Stimulated activated naive CD8-positive, alpha-beta T cell treated with anti-CD3 and anti-CD28 coated beads, Interleukin-15, Interleukin-2, amounts not matched to agents 100 U/mL and 50 U/mL, for 24 hours (primary cell): Measurements from ENCODE around the gene ATP11A.

Experiments used
- ATAC-seq: fragments of 150-1000 bp; cut with Tn5 transposase; one replicate; pipeline ENCODE4 v1.10.0; 2021
- DNase-seq: peaks from one replicate; pipeline ENCODE4 v3.0.0; 2021

Gene ATP11A

DNA sequence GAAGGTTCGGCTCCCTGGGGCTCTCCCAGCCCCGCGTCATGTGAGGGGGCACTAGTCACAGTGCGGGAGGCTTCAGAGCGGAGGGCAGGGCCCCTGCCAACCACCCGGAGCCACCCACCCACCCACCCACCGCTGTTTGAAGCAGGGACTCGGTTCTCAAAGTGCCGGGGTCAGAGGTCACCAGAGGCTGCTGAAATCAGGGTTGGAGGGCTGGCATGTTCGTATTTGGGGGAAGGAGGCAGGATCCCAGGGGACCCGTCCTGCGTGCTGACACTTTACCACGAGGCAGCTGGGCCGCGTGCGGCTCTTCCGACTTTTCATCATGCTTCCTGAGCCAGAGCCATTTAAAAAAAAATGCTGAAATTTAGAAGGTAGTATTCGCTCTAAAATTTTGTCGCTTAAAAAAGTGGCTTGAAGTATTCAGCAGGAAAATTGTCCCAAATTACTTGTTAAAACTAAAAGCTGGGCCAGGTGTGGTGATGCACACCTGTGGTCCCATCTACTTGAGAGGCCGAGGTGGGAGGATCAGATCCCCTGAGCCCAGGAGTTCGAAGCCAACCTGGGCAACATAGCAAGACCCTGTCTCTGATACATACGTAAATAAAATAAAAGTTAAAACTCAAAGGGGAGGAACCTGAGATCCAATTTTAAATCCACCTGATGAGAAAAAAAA lies 21.2 kb downstream of the ATP11A start:
- ATAC-seq (no peak), DNase-seq (no peak)

DNA sequence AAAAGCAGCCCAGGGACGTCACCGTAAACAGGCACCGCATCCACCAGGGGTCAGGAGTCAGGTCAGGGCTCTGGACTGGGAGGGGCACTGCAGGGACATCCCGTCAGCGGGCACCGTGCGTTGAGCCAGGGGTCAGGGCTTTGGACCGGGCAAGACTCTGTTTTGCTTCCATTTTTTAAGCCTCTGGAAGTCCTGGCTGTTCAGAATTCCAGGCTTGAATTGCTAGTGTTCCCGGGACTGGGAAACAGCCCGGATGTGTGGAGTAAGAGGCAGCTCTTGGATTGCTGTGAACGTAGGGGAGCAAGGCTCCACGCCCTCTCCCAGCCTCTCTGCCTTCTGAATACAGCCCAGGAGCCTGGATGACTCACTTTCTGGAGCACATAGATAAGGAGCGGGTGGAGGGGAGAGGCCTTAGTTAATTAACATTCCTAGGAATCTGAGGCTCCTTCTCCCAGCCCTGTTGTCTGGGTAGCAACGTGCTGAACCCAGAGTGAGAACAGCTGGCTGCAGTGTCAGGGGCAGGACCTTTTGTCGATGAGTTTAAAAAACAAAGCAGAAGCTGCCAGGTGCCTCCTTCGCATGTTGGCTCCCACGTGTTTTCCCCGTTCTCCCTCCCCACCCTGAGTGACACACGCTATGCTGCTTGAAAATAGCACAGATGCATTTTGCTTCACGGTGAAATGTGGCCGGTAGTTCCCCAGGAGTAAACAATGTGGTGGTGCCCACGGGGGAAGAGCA lies 21.9 kb downstream of the ATP11A start:
- DNase-seq, result no peak
- ATAC-seq, result peak; percentile 47

DNA sequence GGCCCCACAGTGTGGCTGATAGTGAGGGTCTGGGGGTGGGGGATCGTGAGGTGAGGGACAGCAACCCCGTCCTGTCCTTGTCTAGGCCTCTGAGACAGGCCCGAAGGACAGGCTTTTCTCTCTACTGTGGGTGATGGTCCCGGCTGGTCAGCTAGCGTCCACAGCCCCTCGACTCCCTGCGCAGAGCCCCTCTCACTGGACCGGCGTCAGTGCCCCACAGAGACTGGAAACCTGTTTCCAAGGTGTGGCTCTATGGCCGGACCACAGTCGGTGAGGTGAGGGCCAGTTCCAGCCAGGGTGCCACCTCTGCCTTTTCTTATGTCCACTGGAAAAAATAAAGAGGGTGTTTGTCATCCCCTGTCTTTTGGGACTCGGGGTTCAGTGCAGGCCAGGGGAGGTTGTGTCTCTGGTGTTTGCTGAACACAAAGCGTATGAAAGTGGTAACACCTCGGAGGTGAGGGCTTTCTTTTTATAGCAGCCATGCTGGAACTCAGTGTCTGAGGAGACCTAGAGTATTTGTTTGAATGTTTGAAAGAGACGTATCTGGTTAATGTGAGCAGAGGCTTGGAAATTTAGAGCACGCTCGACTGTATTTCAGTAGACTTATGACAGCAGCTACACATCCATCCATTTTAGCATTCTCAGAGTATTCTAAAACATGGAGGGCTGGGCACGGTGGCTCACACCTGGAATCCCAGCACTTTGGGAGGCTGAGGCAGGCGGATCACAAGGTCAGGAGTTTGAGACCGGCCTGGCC lies 22.8 kb downstream of the ATP11A start:
- ATAC-seq (no peak), DNase-seq (no peak)

DNA sequence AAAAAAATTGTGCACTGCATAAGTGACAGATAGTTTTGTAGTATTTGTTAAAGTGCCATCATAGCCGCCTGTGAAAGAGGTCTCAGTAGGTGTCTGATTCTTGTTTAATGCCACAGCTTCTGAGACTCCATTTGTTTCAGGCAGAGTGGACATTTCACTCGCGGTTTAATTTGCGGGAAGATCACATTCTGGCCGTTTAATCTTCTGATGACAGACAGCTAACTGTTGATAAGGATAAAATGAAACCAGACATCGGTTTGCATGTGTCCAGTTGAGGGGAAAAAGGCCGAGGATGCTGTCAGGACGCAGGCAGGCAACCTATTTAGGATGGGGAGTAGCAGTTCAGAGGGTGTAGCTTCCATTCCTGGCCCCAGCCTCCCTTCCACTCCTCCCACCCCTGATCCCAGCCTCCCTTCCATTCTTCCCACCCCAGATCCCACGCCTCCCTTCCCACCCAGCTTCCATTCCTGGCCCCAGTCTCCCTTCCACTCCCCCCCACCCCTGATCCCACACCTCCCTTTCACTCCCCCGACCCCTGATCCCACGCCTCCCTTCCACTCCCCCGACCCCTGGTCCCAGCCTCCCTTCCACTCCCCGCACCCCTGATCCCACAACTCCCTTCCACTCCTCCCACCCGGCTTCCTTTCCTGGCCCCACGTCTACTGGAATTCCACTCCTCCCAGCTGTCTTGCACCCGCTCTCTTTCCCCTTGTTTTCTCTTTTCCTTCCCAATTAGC lies 23.8 kb downstream of the ATP11A start:
- ATAC-seq (no peak), DNase-seq (no peak)

DNA sequence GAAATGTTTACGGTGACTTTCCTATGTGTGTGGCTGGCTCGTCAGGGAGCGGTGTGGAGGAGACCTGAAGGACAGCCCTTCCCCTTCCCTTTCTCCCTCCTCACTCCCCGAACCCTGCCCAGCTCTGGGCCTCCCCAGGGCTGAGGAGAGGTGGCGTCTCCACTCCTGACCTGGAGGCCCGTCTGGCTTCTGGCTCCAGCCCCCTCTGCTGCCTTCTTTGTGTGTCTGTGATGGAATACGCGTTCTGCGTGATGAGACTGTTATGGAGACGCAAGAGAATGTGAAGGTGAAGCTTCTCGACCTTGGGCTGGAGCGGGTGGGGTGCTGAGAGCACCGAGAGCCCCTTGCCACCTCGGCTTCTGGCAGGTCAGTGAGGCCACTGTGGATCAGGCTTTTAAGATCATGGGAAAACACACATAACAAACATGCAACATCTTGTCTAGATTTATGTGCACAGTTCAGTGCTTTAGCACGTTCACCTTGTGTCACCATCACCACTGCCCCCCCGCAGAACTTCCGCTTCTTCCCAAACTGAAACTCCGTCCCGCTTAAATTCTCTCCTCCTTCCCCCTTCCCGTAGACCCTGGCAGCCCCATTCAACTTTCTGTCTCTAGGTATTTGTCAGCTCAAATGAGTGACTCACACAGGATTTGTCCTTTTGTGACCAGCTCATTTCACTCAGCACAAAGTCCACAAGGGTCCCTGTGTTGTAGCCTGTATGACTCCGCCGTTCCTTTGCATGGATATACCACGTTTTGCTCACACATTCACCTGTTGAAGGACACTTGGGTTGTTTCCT lies 24.7 kb downstream of the ATP11A start:
- no peak for ATAC-seq
- no peak for DNase-seq

DNA sequence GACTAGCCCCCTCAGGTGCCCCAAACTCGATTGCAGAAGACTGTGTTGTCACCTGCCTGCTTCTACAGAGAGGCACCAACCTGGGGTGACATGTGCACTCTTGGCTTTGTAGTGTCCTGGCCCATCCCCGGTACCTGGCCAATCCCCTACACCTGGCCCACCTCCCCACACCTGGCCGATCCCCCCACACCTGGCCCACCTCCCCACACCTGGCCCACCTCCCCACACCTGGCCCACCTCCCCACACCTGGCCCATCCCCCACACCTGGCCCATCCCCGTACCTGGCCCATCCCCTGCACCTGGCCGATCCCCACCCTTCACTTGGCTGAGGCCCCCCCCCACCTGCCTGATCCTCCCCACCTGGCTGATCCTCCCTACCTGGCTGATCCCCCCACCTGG lies 25.4 kb downstream of the ATP11A start:
- ATAC-seq, result no peak
- DNase-seq, result no peak

DNA sequence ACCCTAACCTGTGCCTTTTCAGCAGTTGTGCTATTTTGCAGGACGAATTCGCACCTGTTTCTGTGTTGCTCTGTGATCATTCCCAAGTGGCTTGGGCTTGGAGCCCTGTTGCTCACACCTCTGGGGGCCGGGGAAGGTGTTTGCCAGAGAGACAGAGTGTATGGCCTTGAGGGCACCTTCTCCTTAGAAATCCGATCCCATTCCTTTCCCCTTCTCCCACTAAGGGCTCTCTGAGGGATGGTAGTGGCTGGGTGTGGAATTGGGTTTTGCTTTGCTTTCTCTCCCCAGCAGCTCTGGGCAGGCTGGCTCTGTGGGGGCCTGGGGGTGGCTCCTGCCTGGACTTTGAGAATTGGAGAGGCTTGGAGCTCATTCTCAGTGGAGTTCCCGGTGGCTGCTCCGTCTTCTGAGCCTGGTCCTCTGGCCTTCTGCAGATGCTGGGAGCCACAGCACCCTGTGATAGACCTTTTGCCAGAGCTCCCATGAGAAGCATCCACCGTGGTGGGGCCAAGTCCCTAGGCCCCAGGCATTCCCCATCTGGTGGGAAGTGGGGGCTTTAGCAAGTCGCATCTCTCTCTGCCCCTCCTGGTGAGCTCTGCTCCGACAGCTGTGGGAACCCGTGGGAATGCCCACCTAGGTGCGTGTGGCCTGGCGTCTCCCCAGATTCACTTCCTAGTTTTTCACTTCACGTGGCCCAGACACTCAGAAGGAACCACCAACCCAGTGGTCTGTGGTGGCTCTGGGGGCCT lies 26.1 kb downstream of the ATP11A start:
- no peak for ATAC-seq
- DNase-seq, result no peak

DNA sequence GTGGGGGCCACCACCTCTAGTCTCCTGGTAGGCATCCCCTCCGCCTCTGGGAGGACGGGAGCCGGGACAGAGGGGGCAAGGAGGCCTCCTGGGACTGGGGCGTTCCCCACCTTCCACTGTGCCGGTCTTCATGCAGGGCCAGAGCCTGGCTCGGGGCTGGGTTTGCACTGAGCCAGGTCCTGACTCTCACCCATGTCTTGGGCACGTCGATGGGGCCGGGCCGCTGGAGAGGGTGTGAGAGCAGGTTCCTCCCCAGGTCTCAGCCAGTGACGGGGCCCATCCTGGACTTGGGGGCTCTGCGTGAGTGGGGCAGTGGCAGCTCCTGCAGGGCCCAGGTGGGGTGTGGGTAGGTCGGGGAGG lies 26.6 kb downstream of the ATP11A start:
- no peak for DNase-seq
- ATAC-seq, result no peak

DNA sequence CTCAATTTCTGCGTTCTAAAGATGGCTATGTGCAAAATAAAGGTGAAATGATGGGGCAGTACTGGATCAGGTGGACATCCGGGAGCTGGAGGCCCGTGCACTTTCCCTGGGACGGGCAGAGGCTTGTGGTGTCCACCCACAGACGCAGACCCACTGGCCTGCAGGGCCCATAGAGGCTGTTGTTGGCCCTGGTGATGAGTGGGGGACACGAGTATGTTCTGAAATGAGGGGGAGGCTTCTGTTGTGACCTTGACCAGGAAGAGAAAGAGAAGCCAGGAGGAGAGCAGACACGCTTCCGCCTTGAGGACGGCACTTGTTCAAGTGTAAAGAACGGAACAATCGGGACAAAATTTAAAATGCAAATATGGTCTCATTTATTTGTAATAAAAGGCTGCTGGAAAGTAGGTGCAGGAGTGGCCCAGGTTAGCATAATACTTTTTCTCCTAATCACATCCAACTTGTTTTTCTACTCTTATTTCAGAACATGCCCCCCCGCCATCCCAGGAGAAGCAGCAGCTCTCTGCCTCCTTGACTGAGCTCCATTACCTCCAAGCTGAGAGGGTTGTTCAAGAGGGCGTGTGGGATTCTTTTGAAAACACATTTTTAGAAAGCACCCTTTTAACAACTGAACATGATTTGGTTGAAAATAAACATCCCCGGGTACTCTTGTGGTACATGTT lies 27.1 kb downstream of the ATP11A start:
- ATAC-seq (no peak), DNase-seq (no peak)

DNA sequence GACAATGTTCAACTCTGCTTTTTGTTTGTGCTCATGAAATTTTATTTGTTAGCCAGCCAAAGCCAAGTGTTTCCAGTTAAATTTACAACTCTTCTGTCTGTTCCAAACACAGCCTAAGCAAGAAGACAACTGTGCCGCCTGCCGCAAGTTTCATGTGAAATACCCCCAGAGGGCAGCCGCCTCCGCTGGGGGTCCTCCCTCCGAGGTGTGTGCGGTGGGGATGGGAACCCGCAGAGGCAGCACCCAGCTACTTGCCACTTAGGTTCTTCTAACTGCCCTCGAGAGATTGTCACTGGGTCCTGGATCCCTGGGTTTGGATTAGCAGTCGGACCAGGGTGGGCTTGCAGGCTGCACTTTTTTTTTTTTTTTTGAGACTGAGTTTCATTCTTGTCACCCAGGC lies 28.5 kb downstream of the ATP11A start:
- ATAC-seq, result no peak
- no peak for DNase-seq

DNA sequence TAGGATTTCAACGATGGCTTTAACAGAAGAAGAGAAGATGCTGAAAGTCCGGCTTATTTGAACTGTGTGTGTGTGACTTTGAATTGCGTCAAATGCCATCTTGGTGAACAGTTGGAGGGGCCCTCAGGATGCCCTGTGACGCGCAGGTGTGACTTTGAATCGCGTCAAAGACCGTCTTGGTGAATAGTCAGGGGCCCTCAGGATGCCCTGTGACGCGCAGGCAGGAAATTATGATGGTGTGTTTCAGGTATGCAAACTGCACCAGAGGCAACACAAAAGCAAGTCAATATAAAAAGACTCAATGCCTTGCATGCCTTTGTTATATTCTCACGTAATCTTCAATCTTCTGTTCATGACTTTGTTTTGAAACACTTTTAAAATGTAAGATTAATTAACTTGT lies 29.2 kb downstream of the ATP11A start:
- ATAC-seq (no peak), DNase-seq (no peak)

DNA sequence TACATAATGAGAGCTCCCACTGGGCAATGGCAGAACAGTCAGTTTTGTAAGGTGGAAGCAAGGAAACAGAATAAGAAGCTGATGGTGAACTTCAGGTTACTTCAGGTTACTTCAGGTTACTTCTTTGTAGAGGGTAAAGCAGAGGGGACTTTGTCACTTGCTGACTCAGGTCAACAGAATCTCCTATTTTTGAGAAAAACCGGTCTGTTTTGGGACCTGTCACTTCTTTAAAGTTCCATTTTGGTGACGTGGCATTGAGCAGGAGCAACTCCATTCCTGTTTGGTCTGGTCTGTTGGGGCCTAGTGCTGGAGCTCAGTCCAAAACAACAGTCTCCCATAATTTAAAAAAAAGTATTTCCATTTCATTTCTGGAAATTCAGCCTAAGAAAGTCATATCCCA lies 29.7 kb downstream of the ATP11A start:
- DNase-seq (no peak), ATAC-seq (no peak)

DNA sequence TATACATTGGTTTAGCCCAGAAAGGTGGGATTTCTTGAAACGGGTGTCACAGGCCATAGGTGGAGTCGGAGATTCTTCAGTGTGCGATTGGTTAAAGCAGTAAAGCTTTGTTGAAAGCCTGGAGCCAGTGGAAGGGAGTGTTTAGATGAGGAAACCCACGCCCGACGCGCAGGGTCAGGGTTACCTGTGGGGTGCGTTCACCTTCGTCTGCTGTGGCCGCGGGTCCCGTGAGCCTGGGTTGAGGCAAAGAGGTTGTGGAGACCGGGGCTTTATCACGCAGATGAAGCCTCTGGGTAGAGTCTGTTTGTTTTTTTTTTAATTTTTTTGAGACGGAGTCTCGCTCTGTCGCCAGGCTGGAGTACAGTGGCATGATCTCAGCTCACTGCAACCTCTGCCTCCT lies 30.4 kb downstream of the ATP11A start:
- DNase-seq (no peak), ATAC-seq (no peak)

DNA sequence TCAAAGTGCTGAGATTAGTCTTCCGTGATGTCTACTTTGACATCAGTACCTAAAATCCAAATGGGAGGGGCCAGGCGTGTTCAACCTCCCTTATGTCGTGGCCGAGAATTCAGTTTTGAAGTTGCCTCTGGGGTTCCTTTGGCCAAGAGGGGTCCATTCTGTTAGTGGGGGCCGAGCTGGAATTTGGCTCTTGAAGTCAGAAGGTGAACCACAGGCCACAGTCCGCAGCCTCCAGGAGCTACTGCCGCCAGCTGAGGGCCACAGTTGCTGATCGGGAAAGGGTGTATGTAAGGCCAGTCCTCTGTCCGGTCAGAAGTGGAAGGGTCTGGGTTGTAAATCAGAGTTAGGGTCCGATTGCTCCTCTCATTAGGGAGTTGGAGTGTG lies 31.0 kb downstream of the ATP11A start:
- ATAC-seq, result no peak
- DNase-seq, result no peak

DNA sequence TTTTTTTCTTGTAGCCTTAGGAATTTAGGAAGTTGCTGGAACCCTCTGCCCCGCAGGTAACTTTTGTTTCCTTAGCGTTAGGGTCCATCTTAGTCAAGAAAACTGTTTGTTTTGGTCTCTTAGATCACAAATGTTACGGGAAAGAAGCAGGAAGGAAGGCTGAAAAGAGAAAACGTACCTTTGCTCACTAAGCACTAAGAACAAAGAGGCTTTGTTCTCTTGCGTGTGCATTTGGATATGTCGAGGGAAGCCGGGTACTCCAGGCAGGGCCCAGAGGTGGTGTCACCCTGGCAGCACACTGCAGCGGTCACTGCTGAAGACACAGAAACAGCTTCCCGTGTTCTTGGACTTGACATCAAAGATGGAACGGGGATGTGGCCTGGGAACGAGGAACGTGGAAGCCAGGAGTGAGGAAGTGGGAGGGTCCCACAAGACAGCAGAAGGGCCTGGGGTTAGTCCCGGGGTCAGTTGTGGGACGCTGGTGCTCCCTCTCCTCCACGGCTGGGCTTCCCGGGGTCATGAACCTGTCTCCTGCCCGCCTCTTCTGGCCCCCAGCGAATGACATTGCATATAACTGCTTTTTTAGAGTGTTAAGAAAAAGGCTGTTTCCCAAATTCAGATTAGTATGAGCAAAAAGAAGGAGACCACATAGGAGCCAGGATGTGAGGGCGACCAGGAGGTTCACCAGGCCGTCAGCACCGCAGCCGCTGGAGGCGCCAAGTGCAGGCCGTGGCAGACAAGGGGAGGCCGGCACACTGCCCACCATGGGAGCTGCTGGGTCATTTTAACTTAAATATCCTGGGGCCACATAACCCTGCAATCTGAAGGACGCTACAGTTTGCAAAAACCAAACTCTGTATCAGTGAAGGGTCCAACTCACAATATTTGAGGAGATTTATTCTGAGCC lies 31.6 kb downstream of the ATP11A start:
- ATAC-seq (no peak), DNase-seq (no peak)

DNA sequence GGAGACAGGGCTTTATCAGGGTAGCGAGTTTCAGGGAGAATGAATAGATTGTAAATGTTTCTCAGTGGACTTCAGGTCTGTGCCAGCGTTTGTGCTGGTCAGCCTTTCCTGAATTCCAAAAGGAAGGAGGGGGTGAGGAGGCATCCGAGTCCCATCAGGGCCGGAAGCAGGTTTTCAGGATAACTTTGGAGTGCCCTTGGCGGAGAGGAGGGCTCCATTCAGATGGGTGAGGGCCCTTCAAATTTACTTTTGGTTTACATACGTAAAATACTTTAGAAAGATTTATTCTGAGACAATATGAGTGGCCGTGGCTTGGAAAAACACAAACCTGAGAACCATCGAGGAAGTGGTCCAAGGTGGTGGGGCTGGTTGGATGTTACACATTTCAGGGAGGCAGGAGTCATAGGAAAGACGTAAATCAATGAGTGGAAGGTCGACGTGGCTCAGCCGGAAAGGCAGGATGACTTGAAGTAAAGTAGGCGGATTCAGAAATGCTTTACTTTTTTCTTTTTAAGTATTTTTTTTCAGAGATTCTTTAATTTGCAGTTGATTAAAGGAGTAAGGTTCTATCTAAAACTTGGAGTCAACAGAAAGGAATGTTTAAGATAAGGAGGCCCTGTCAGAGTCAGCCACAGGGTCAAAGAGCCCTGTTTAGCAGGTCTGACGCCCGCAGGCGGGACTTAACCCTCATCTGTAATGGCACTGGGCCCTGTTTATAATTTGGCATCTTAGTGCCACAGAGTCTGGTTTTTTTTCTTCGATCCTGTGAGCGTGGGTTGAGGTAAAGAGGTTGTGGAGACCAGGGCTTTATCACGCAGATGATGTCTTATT lies 32.8 kb downstream of the ATP11A start:
- ATAC-seq (no peak), DNase-seq (no peak)

DNA sequence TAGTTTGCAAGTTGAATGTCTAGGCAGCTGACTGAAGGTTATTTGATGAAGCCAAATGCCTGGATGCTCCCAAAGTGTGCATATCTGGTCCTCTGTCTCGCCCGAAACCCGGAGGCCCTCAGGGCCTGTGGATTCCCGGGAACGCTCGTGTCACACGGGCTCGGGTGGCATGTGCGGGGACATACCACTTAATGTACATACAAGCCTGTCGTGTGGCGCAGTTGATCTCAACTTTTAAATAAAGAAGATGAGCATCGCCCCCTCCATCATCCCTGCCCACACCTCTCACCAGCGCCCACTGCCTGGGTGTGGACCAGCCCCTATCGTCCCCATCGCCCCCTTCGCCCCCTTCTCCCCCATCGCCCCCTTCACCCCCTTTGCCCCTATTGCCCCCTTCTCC lies 33.9 kb downstream of the ATP11A start:
- no peak for ATAC-seq
- no peak for DNase-seq

DNA sequence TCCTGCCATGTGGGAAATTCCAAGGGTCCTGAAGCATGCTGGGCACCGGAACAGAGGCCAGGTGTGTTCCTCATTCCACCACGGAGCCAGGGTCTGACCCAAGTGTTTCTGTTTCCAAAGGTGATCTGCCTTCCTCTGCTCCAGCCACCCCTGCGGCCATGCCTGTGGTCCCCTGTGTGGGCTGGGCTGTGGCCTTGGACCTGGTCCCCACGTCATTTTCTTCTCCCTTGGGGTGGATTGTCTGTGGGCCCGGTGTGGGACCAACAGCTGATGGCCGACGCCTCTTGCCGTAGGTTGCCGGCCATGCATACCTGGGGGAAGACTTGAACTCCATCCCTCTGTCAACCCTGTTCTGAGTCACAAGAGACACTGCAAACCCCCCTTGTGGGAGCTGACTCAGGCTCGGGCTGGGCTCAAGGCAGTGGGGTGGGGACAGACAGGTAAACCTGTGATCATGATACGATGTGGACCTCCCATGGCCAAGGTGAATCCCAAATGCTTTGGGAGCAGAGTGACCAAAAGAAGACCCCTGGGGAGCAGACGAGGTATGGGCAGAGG lies 35.0 kb downstream of the ATP11A start:
- peak; percentile 26 for ATAC-seq
- no peak for DNase-seq
